GM12865 (cell line): Measurements from ENCODE around the gene HMX2.
A peak's percentile ranks its signal among the peaks of the same experiment; 100 is the strongest.

ENCODE experiments used
- DNase-seq: peaks from one replicate; pipeline ENCODE4 v3.0.0; 2010; ENCODE audit warnings: low read depth
- H3K4me3 ChIP-seq: 2 replicates; pipeline ENCODE4 v1.5.1; 2011; ENCODE audit warnings: mild to moderate bottlenecking, low read depth, low read length, control low read depth
- CTCF ChIP-seq: IDR thresholded peaks from 2 replicates; pipeline ENCODE4 v1.5.1; 2011; ENCODE audit warnings: low read length, control low read depth, low read depth, inconsistent platforms; ENCODE audit not compliant: insufficient read depth; ENCODE audit errors: missing control alignments

Gene HMX2

DNA sequence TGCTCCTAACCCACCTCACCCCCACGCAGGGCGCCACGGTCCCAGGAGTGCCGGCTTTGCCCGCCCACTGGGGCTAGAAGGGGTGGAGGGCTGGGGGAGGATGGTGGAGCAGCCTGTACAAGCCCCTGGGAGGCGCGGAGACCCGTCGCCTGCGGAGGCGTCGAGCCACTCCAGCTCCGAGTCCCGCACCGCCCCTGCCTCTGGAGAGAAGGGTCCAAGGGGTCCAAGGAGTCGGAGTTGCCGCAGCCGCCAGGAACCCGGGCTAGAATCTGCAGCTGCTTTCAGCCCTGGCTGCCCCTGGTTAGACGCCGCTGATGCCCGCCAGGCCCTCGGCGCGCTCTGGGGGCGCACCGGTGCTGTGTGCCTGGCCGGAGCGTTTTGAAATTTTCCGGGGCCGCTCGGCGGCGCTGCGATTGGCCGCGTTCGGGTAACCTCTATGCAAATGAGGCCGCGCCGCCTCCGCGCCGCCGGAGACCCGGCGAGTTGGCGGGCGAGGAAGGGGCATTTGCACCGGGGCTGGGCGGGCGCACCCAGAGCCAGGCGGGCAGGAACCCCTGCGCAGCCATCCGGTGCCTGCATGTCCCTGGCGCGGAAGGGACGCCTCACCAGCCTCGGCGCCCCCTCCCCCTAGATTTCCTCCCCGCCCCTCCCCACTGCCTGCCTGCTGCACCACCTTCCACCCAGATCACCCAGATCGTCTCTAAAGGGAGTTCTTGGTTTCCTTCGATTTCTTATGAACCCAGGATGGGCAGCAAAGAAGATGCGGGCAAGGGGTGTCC is at the start of gene HMX2:
TSS of gene HMX2 (plus strand) at position 502 of the 779 bp plus-strand sequence. CDS start at position 745, 243 bp downstream.
- DNase-seq, result peak; percentile 56
- H3K4me3 ChIP-seq, result peak within 1 kb of the TSS; percentile 34
- no peak for TF ChIP-seq CTCF

DNA sequence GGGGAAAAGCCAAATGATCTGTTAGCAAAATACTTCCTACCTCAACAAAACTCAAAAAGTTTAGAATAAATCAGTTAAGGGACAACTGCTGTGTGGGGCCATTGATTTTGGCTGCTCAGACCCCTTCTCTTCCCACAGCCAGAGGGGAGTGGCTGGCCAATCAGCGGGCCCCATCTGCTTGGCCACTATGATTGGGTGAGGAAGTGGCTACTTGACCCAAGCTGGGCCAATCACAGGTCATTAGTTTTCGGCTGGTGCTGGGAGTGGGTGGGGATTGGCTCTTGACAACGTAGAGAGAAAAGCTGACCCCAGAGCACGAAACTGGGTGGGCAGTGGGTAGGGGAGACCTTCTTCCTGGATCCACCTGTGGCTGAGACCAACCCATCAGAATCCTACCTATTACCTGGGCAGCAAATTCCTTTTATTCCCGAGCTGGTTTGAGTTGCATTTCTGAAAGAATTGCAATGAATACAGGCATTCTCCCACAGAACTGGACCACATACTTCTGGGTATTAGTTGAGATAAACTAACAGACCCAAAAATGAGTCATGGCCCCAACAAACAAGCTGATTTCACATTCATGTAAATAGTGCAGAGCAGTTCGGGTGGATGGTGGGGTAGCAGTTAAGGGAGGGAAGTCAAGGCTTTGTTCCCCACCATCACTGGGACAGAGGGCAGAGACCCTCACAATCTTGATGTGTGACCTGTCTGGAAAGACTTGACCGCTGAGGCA is 47.7 kb upstream of the HMX2 start:
- no peak for TF ChIP-seq CTCF
- no peak for DNase-seq
- no peak overlapping the region for H3K4me3 ChIP-seq

- DNase-seq, result no peak
- H3K4me3 ChIP-seq, result no peak overlapping the region
- no peak for TF ChIP-seq CTCF
Measured at GRCh38 chr10:123101872-123102271, 46.1 kb upstream of the HMX2 start.

- no peak for DNase-seq
- H3K4me3 ChIP-seq, result no peak overlapping the region
- TF ChIP-seq CTCF, result no peak
Measured at GRCh38 chr10:123102673-123103072, 45.3 kb upstream of the HMX2 start.

GRCh38 chr10:123103944-123104343 is 44.0 kb upstream of the HMX2 start:
- no peak overlapping the region for H3K4me3 ChIP-seq
- TF ChIP-seq CTCF, result no peak
- no peak for DNase-seq

DNA sequence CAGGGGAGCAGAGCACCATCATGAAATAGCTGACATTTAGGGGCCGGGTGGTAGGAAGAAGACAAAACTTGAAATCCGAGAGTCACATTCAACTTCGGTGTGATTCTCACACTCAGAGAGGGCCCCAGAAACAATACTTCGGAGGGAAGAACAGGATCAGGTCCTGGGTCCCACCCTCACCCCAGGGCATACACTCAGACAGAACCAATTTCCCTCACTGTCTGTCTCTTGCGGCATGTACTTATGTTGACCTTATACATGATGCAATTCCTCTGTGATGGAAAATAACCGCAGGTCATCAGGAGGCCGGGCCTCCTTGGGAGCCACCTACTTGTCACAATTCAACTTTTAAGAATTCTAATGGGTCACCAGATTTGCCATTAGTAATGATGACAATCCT is 38.5 kb upstream of the HMX2 start:
- no peak for DNase-seq
- no peak overlapping the region for H3K4me3 ChIP-seq
- TF ChIP-seq CTCF, result no peak
